Activated gamma-delta T cell (primary cell): ENCODE data around the gene ZBTB22.
"Not testable (repeated sequence)": the region's sequence is repeated elsewhere in the genome, so short reads cannot be mapped to it uniquely, and the experiment has no call there.

ENCODE experiments used
- DNase-seq: peaks from one replicate; lab custom pipeline; 2025; lab: John Stamatoyannopoulos, UW

Gene ZBTB22

DNA sequence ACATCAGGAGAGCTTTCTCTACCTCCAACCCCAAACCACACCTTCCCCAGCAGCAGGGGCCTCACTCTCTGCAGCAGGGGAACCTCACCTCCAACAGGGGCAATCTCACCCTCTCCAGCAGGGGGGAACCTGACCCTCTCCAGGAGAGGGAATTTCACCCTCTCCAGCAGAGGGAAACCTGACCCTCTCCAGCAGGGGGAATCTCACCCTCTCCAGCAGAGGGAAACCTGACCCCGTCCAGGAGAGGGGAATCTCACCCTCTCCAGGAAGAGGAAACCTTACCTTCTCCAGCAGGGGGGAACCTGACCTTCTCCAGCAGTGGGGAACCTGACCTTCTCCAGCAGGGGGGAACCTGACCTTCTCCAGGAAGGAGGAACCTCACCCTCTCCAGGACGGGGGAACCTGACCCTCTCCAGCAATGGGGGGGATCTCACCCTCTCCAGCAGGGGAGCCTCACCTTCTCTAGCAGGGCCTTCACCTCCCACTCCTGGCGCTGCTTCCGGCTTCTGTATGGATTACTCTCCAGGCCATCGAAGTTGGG, 37.5 kb downstream of the ZBTB22 start:
- DNase-seq = no peak

DNA sequence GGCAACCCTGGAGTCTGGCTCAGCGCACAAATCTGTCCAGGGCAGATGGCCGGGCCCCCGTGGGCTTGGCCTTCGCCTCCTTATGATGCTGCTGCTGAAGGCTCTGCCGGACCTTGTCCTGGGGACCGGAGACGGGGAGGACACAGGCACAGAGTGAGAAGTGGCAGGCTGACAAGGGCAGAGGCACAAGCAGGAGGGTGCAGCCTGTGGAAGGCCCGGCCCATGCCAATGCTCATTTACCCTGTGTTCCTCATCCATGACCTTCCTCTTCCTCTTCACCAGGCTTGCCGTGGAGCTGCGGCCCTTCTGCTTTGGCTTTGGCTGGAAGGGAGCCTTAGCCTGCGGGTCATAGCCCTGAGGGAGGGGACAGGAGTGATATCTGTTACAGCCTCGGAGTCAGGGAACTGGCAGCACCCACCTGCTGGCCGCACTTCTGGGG, 38.3 kb downstream of the ZBTB22 start:
- DNase-seq = no peak

DNA sequence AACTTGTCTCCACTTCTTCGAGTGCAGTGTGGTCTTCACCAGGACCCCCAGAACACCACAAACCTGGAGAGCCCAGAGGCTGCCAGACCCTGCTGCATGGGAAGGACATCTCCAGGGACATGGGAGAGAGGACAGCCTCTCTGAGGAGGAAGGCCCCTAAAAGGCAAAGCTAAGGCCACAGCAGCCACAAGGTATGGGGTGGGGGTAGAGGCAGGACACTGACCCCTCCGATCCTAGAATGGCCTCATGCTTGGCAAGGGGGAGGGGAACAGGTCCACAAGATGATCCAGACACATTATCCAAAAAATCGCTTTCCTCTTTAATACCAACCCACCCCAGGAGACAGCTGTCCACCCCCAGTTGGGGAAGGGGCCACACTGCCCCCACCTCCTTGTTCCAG, 38.7 kb downstream of the ZBTB22 start:
- DNase-seq = no peak

- no peak for DNase-seq
These were observed 39.2 kb downstream of the ZBTB22 start for GRCh38 chr6:33278392-33278741.

DNA sequence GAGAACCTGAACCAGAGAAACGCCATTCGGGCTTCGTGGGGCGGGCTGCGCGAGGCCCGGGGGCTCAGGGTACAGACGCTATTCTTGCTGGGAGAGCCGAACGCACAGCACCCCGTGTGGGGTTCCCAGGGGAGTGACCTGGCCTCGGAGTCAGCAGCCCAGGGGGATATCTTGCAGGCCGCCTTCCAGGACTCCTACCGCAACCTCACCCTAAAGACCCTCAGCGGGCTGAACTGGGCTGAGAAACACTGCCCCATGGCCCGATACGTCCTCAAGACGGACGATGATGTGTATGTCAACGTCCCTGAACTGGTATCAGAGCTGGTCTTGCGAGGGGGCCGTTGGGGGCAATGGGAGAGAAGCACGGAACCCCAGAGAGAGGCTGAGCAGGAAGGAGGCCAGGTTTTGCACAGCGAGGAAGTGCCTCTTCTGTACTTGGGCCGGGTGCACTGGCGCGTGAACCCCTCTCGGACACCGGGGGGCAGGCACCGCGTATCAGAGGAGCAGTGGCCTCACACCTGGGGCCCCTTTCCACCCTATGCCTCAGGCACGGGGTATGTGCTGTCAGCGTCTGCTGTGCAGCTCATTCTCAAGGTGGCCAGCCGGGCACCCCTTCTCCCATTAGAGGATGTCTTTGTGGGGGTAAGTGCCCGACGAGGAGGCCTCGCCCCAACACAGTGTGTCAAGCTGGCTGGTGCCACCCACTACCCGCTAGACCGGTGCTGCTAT, 39.7 kb downstream of the ZBTB22 start:
- DNase-seq = peak; percentile 21

DNA sequence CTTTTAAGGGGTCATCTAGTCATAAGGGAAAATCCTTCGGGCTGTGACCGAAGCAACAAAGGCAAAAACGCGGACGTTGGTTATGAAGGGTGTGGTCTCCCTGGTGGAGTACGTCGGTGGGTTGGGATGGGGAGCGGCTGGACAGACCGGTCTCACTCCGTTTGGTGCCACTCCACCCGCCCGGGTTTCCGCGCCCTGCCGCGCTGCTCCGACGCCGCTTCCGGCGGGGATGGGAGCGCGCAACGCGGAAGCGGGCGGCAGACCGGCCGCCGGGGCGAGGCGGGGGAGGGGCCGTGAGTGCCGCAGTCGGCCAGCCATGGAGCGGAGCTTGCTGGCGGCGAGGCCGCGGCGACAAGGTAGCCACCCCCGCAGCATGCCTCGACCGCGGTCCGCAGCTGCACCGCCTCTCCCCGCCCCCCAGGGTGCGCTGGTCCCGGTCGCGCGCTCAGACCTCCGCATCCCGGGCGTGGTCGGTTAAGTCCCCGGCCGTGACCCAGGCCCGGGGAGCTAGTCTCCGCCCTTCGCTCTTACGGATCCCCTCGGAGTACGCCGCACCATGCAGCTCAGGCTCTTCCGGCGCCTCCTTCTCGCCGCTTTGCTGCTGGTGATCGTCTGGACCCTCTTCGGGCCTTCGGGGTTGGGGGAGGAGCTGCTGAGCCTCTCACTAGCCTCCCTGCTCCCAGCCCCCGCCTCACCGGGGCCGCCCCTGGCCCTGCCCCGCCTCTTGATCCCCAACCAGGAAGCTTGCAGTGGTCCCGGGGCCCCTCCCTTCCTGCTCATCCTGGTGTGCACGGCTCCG, 40.5 kb downstream of the ZBTB22 start, which contains the start of gene B3GALT4:
Gene B3GALT4, plus strand, starts transcription at position 260 of the 799 bp plus-strand sequence. Its CDS starts 297 bp downstream, at position 557.
- DNase-seq = peak; percentile 60

DNA sequence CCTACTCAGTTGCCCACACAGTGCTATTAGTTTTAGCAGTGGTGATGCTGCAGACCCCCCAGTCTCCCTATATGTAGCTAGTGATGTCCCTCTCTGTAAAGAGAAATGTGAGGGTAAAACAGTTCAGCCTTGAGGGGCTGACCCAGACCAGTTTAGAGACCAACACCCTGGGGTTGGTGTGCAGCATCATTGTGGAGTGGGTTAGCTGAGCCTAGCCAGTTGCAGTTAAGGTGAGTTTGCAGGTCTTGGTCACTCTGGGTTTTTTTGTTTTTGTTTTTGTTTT, 41.0 kb downstream of the ZBTB22 start:
- DNase-seq = no peak

- not testable (repeated sequence) for DNase-seq
These were observed 41.6 kb downstream of the ZBTB22 start for GRCh38 chr6:33275795-33276580.

DNA sequence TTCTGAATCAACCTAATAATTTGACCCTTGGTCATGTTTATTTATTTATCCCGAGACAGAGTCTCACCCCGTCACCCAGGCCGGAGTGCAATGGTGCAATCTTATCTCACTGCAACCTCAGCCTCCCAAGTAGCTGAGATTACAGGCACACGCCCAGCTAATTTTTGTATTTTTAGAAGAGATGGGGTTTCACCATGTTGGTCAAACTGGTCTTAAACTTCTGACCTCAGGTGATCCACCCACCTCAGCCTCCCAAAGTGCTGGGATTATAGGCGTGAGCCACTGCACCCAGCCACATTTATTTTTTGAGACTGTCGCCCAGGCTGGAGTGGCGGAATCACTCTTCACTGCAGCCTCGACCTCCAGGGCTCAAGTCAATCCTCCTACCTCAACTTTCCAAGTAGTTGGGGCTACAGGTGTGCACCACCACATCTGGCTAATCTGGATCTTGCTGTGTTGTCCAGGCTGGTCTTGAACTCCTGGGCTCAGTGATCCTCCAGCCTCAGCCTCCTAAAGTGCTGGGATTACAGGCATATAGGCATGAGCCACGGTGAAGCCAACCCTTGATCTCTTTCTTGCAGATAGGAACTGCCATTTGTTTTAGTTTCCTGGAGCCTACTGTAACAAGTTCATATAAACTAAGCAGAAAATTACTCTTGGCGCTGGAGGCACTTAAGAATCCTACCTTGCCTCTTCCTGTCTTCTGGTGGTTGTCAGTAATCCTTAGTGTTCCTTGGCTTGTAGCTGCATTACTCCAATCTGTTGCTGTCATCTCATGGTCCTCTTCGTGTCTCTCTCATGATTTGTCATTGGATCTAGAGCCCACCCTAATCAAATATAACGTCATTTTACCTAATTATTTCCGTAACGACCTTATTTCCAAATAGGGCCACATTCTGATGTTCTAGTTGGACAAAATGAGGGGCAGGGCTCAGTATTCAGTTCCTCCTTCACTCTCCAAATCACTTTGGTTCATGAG, 43.3 kb downstream of the ZBTB22 start:
- no peak for DNase-seq

DNA sequence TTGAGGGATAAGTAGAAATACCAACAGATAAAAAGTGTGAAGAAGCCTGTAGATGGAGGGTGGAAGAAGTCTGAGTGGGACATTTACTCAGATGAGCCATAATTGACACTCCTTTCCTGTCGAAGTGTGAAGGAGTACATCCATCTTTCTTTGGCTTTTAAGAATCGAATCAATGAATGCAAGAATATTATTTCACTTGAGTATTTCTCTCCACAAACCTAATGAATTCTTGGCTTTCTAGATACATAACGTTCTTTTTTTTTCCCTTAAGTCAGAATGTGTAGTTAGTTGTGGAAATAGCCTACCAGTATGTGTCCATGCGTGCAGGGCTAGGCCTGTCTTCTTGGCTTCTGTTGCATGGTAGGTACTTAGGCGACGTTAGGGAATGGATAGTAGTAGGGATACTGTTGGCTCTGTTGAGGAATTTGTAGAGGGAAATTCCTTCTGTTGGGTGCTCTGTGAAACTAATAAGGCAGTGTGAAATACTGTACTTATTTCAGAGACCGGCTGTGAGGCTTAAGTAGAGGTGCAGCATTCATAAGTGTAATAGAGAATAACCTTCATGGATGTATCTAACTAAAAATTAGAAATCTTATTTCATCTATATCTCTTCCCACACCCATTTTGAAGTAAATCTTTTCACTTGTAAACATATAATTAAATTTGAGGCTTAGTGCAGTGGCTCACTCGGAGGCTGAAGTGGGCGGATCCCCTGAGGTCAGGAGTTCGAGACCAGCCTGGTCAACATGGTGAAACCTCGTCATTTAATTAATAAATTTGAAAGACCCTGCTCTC, 44.2 kb downstream of the ZBTB22 start:
- DNase-seq = no peak

DNA sequence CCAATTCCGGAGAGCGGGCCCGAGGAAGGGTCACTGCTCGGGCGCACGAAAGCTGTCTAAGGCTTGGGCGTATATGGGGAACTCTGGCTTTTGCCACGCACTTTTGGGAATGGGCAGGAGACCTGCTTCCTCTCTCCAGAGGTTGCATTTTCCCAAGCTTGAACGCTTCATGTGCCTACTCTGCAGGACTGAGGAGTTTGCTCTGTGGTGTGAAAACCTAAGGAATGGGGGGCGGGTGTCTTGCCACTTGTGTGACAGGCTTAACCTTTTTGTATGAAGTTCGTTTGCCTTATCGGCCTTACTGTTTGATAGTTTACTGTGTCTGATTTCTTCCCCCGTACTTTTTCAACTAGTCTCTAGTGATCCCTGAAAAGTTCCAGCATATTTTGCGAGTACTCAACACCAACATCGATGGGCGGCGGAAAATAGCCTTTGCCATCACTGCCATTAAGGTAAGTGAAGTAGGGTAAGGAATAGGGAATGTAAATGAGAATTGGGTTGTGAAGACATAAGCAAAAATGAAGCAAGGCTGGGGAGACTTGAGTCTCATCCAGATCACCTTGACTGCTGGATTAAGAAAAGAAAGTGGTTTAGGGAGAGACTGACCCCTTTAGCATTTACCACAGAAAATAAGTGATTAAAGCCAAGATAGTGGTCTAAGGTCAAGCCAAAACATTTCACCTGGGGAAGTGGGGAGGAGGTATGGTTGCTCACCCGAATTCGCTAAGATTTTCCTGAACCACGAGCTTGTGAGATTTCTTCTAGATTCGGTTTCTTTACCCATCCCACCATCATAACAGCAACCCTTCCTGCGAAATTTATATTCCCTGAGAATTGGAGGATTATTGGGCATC, 45.0 kb downstream of the ZBTB22 start:
- no peak for DNase-seq

GRCh38 chr6:33271468-33272274, 45.9 kb downstream of the ZBTB22 start, which contains the start of the genes RPS18 and VPS52:
RPS18 (plus strand) TSS chr6:33272075; CDS start chr6:33272120, 45 bp downstream.
VPS52 (minus strand) TSS chr6:33271876; CDS start chr6:33271675, 201 bp downstream.
- DNase-seq = peak; percentile 75

GRCh38 chr6:33271117-33271467, 46.5 kb downstream of the ZBTB22 start:
- DNase-seq = no peak
